ENCODE data around the gene ARHGEF17.

The ARHGEF17 gene

DNA sequence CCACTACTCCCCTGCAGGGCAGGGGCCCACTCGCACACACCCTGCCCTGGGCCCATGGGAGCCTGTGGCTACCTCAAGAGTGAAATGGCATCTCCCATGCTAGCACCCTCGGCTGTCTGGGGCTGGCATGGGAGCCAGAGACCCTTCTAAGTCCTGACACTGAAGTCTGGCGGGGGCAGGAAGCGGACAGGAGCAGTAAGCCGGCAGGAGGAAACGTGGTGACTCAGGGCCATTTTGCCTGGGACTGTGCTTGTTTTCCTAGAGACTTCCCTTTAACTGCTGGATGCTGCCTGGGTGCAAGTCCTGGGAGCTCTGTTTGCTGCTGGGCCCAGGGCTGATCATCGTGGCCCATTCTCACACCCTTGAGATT, 84.9 kb downstream of the ARHGEF17 start:
- POLR2A ChIA-PET, result no interaction called here
- H3K4me3 ChIP-seq (ENCODE audit: low read depth, low read length), result no peak overlapping the region
- CTCF ChIA-PET, result interaction anchor here (0.6 to 9.3 kb wide), 35 partner anchors 8 to 273 kb away, joined by 3 to 107 read pairs (median 5); no protein-coding TSS in a partner anchor
- no peak for DNase-seq (ENCODE audit: low read depth, low spot score)
- TF ChIP-seq, protein P1, sequence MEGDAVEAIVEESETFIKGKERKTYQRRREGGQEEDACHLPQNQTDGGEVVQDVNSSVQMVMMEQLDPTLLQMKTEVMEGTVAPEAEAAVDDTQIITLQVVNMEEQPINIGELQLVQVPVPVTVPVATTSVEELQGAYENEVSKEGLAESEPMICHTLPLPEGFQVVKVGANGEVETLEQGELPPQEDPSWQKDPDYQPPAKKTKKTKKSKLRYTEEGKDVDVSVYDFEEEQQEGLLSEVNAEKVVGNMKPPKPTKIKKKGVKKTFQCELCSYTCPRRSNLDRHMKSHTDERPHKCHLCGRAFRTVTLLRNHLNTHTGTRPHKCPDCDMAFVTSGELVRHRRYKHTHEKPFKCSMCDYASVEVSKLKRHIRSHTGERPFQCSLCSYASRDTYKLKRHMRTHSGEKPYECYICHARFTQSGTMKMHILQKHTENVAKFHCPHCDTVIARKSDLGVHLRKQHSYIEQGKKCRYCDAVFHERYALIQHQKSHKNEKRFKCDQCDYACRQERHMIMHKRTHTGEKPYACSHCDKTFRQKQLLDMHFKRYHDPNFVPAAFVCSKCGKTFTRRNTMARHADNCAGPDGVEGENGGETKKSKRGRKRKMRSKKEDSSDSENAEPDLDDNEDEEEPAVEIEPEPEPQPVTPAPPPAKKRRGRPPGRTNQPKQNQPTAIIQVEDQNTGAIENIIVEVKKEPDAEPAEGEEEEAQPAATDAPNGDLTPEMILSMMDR (IDR thresholded peaks at IDR 0.05; ENCODE audit: insufficient read depth, low read length, missing control alignments), result no peak

DNA sequence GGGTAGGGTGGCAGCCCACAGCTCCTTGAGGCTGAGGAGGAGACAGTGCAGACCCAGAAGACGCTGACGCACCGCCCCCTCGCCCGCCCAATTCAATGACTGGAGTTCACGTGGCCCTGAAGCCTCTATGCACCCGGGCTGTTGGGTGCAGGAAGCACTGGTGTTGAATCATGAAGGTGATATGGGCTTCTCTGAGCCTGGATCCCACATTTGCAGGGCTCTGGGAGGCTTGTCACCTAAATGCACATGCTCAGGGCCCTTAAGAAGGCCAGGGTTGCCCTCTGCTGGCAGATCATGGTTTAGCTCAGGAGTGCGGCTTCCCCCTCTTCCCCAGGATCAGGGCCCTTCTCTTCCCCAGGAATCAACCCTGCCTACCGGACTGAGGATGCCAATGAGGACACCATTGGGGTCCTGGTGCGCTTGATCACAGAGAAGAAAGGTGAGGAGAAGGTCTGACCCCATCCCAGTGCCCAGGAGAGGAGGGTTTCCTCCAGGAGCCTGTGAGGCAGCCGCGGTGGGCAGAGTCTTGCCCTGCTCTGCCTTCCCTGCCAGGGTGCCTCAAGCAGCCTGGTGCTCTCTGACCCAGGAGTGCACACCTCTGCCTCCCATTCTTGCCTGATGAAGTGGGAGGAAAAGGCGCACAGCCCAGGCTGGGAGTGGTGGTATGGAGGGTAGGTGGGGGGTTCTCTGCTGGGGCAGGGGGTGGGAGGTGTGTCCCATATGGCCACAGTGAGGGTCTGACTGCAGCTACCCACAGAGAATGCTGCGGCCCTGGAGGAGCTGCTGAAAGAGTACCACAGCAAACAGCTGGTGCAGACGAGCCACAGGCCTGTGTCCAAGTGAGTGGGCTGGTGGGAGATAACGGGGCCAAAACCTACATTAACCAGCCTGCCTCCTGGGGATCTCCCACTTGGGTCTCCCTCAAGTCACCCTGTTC, 85.7 kb downstream of the ARHGEF17 start:
- no peak for DNase-seq (ENCODE audit: low read depth, low spot score)
- H3K4me3 ChIP-seq (ENCODE audit: low read depth, low read length), result no peak overlapping the region
- POLR2A ChIA-PET, result no interaction called here
- CTCF ChIA-PET, result interaction anchor here (0.6 to 9.3 kb wide), 34 partner anchors 9 to 272 kb away, joined by 3 to 107 read pairs (median 6); no protein-coding TSS in a partner anchor
- TF ChIP-seq, protein P1 (IDR thresholded peaks at IDR 0.05; ENCODE audit: insufficient read depth, low read length, missing control alignments), result peak; percentile 86

DNA sequence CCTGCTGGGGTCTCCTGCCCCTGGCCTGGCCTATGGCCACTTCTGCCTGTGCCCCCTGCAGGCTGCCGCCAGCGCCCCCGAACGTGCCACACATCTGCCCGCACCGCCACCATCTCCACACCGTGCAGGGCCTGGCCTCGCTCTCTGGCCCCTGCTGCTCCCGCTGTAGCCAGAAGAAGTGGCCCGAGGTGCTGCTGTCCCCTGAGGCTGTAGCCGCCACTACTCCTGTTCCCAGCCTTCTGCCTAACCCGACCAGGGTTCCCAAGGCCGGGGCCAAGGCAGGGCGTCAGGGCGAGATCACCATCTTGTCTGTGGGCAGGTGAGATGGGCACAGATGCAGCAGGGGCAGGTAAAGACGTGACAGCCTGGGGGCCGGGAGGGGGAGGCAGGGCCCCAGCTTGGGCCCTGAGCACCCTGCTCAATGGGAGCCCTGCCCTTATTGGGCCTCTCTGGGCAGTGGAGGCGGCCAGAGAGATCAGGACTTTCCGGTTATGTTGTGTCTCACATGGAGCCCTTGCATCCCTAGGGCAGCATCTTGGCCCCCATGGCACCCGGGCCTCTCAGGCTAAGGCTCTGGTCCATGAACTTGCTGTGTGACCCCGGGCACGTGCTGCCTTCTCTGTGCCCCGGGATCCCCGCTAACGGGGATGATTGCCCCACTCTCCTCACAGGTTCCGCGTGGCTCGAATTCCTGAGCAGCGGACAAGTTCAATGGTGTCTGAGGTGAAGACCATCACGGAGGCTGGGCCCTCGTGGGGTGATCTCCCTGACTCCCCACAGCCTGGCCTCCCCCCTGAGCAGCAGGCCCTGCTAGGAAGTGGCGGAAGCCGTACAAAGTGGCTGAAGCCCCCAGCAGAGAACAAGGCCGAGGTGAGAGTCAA, 86.6 kb downstream of the ARHGEF17 start:
- TF ChIP-seq, protein P1 (IDR thresholded peaks at IDR 0.05; ENCODE audit: insufficient read depth, low read length, missing control alignments), result no peak
- ChIA-PET CTCF (interaction anchor here (0.9 to 14.0 kb wide), 12 partner anchors 9 to 267 kb away, joined by 3 to 248 read pairs (median 25); no protein-coding TSS in a partner anchor), POLR2A (no interaction called here)
- DNase-seq (ENCODE audit: low read depth, low spot score), result no peak
- no peak overlapping the region for H3K4me3 ChIP-seq (ENCODE audit: low read depth, low read length)

DNA sequence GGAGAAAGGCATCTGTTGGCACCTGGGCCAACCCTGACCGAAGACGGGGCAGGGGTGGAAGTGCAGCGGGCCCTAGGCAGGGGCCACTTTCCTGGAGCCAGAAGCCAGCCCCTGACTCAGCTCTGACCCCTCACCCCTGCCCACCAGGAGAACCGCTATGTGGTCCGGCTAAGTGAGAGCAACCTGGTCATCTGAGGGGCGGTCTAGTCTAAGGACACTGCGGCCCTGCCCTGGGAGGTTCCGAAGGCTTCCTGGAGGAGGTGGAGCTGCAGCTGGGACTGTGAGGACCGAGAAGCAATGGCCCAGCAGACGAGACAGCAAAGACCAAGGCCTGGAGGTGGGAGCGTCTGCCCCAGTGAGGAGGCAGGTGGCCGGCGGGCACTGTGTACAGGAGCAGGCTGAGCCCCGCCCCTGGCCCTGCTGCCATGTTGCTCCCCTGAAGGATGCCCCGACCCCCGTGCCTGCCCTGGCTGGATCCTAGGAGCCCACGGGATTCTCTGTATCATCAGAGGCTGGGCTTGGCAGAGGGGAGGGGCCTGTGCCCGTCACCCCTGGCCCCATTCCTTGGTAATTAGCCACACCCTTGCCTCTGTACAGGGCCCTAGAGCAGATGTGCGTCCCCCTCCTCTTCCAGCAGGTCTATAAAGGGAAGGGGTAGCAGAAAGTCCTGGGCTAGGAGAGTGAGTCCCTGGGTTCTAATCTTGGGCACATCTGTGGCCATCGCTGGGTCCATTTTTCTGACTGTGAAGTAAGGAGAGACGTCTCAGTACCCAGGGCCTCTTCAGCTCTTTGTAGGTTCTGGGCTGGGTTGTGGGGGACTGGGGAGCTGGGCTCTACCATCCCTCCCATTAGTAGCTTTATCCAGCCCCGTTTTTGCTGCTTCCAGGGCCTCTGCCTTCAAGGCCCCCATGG, 87.5 kb downstream of the ARHGEF17 start:
- TF ChIP-seq, protein P1 (IDR thresholded peaks at IDR 0.05; ENCODE audit: insufficient read depth, low read length, missing control alignments), result no peak
- ChIA-PET POLR2A (interaction anchor here (1.2 kb wide), 1 partner anchor 87 kb away, joined by 4 read pairs; no protein-coding TSS in a partner anchor), CTCF (interaction anchor here (0.9 to 14.0 kb wide), 15 partner anchors 7 to 265 kb away, joined by 3 to 248 read pairs (median 10); partner anchors contain the start of gene ARHGEF17)
- no peak overlapping the region for H3K4me3 ChIP-seq (ENCODE audit: low read depth, low read length)
- no peak for DNase-seq (ENCODE audit: low read depth, low spot score)

DNA sequence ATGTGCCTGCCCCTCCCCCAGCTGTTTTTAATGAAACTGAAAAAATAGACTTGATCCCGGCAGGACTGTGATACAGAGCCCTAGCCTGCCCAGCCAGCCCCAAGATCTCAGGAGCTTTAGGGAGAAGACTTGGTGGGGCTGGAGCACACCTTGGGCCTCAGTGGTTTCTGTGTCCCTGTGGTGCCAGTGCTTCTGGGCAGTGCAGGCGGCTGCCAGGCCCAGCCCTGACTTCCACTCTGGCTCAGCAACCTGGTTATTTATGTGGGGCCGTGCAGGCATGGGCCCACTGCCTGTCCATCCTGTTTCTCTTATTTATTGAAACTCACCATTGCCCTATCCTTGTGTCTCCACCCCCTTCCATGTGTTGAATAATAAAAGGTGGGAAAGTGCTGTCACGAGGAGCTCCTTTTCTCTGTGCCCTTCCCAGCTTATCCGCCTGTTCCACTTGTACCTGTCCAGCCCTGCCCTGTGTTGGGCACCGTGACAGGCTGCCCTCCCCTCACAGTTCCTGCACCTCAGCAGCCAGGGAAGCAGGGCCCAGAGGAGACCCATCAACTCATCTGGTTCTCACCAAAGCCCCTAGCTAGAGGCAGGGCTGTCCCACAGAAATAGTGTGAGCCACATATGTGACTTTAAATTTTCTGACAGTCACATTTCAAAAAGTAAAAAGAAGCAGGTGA, 88.3 kb downstream of the ARHGEF17 start:
- ChIA-PET CTCF (interaction anchor here (0.7 to 14.0 kb wide), 16 partner anchors 8 to 264 kb away, joined by 3 to 248 read pairs (median 5); partner anchors contain the start of gene ARHGEF17), POLR2A (interaction anchor here (1.2 kb wide), 1 partner anchor 88 kb away, joined by 4 read pairs; no protein-coding TSS in a partner anchor)
- no peak for DNase-seq (ENCODE audit: low read depth, low spot score)
- TF ChIP-seq, protein P1 (IDR thresholded peaks at IDR 0.05; ENCODE audit: insufficient read depth, low read length, missing control alignments), result no peak
- no peak overlapping the region for H3K4me3 ChIP-seq (ENCODE audit: low read depth, low read length)

Data from AG04449 (cell line).